Measurements from ENCODE around the gene BCL10. TPM values are rescaled to one million over a fixed set of nuclear protein-coding genes. Genes with fewer than 3 reads are reported as not detected.

The BCL10 gene
- total and polyA plus RNA-seq, 2 of the 8 experiments (the other 6 are each of a cell fraction or from before 2014, with no cell fraction given): 7.4 to 29.6 TPM

GRCh38 chr1:85229574-85230097 lies 46.8 kb downstream of the BCL10 start:
- no peaks in the 10 kb centered on the region for H3K27me3 ChIP-seq (replicated peaks in 1 of 4; ENCODE audit: control insufficient read depth in 3 of 4, extremely low read depth in 1 of 4, insufficient read depth in 3 of 4, low read length in 3 of 4)
- no peaks in the 10 kb centered on the region for H3K9me3 ChIP-seq (ENCODE audit: insufficient read depth in 2 of 2, low read depth in 1 of 2, low read length in 1 of 2)
- no peak overlapping the region for H4K5ac ChIP-seq (ENCODE audit: insufficient read length, low read depth, low read length)
- H2BK5ac ChIP-seq (ENCODE audit: low read depth, low read length): no peak overlapping the region
- no peaks in the 10 kb centered on the region for H3K79me1 ChIP-seq (ENCODE audit: low read depth, low read length)
- H3K79me2 ChIP-seq (ENCODE audit: control insufficient read depth in 1 of 2, insufficient read depth in 2 of 2, low read length in 2 of 2): no peaks in the 10 kb centered on the region
- H3K4me2 ChIP-seq (ENCODE audit: insufficient read depth in 1 of 2, low read depth in 2 of 2, low read length in 2 of 2): no peak overlapping the region
- FAIRE-seq (no peak), DNase-seq (ENCODE audit: low read depth in 1 of 2, low spot score in 2 of 2) (no peak)
- no peak overlapping the region for H2BK20ac ChIP-seq (ENCODE audit: low read length)
- no peak overlapping the region for H3K27ac ChIP-seq (ENCODE audit: low read depth, low read length)
- no peak overlapping the region for H4K8ac ChIP-seq (ENCODE audit: extremely low read depth, insufficient read depth, low read length)
- no peak overlapping the region for H4K91ac ChIP-seq (replicated peaks; ENCODE audit: insufficient read length, low read length)
- no peaks in the 10 kb centered on the region for H4K20me1 ChIP-seq (replicated peaks in 1 of 2; ENCODE audit: control insufficient read depth in 1 of 2, insufficient read depth in 2 of 2, low read length in 2 of 2)
- no peak overlapping the region for H3K56ac ChIP-seq (replicated peaks; ENCODE audit: insufficient read length, low read depth, low read length)
- 94% methylated on average over 6 of the region's 6 CpGs; no CpG with 5 or more reads in 1 of the 2 experiments for WGBS, 2 experiments (ENCODE audit: extremely low coverage in 1 of 2, insufficient coverage in 1 of 2, insufficient read length in 1 of 2, insufficient replicate concordance in 2 of 2, low coverage in 1 of 2, low lambda C conversion rate in 2 of 2, missing lambda C conversion rate in 1 of 2)
- no peak overlapping the region for H3K4ac ChIP-seq (replicated peaks; ENCODE audit: insufficient read length, low read depth, low read length)
- H3K4me1 ChIP-seq (replicated peaks in 1 of 4; ENCODE audit: control insufficient read depth in 3 of 4, insufficient read depth in 4 of 4, low read length in 3 of 4): peaks cover 0 to 12% (median 4%) of the 10 kb centered on the region in 4 experiments; a peak in 4 of 7 replicates
- H2BK15ac ChIP-seq (ENCODE audit: low read length): no peak overlapping the region
- no peak overlapping the region for H3K9ac ChIP-seq (replicated peaks in 1 of 4; ENCODE audit: extremely low read depth in 1 of 4, low read depth in 3 of 4, low read length in 3 of 4)
- no peak overlapping the region for H2AK5ac ChIP-seq (ENCODE audit: low read depth, low read length)
- H3K14ac ChIP-seq (ENCODE audit: insufficient read length): no peak overlapping the region
- CTCF ChIA-PET (ENCODE audit: partially characterized antibody): interaction anchor here (0.7 to 6.3 kb wide), 21 partner anchors 12 to 288 kb away, joined by 3 to 52 read pairs (median 6); partner anchors contain the start of gene C1orf52
- H3K23me2 ChIP-seq (ENCODE audit: low read depth, low read length): no peaks in the 10 kb centered on the region
- H3K4me3 ChIP-seq (ENCODE audit: extremely low read depth in 1 of 4, insufficient read depth in 2 of 4, low read depth in 3 of 4, low read length in 4 of 4): no peak overlapping the region
- no peak overlapping the region for H2BK12ac ChIP-seq (ENCODE audit: low read depth, low read length)
- H3K36me3 ChIP-seq (ENCODE audit: control insufficient read depth in 2 of 4, insufficient read depth in 4 of 4, low read length in 3 of 4): no peaks in the 10 kb centered on the region
- H2BK120ac ChIP-seq (replicated peaks; ENCODE audit: low read depth, low read length): no peak overlapping the region
- H2AFZ ChIP-seq (ENCODE audit: low read length): no peak overlapping the region
- H3K23ac ChIP-seq (ENCODE audit: insufficient read length): no peak overlapping the region
- no peak overlapping the region; the same call in 1 of the 2 replicates for H3K18ac ChIP-seq (ENCODE audit: extremely low read depth, low read length)
- POLR2A ChIA-PET (ENCODE audit: partially characterized antibody): interaction anchor here (3.2 kb wide), 1 partner anchor 29 kb away, joined by 13 read pairs; the partner anchor contains the start of gene SYDE2
- TF ChIP-seq JUN (IDR thresholded peaks at IDR 0.05; ENCODE audit: low read depth, low read length) (no peak), TBP (IDR thresholded peaks at IDR 0.05; ENCODE audit: low read depth, low read length) (no peak), CTCF (IDR thresholded peaks at IDR 0.05; ENCODE audit: control extremely low read depth in 1 of 3, insufficient read depth in 1 of 3, low read depth in 1 of 3, low read length in 3 of 3) (no peak), JUND (IDR thresholded peaks at IDR 0.05; ENCODE audit: low read length) (no peak), FOSL1 (IDR thresholded peaks at IDR 0.05; ENCODE audit: insufficient read depth, low read depth, low read length) (no peak), CHD1 (IDR thresholded peaks at IDR 0.05; ENCODE audit: low read depth, low read length) (no peak), POLR2A (IDR thresholded peaks at IDR 0.05; ENCODE audit: control extremely low read depth in 1 of 2, low read depth in 2 of 2, low read length in 2 of 2) (no peak), BRCA1 (IDR thresholded peaks at IDR 0.05; ENCODE audit: low read depth, low read length) (no peak), TEAD4 (IDR thresholded peaks at IDR 0.05; ENCODE audit: low read depth, low read length) (no peak), EGR1 (IDR thresholded peaks at IDR 0.05; ENCODE audit: borderline replicate concordance, low read depth, low read length) (no peak), EP300 (IDR thresholded peaks at IDR 0.05; ENCODE audit: borderline replicate concordance in 1 of 2, low read depth in 2 of 2, low read length in 2 of 2) (no peak), KDM4A (IDR thresholded peaks at IDR 0.05; ENCODE audit: low read depth, low read length, severe bottlenecking) (no peak)

Data from H1 (cell line).